Sigmoid colon (tissue), 4 donors: ENCODE data around the gene IFIT1B.

Experiments used
- POLR2A ChIP-seq, 2 donors: fragments of 450-650 bp; IDR thresholded peaks; one replicate each; pipeline ENCODE4 v1.6.1; 2016; ENCODE audit warnings: antibody characterized with exemption in 2 of 2, mild to moderate bottlenecking in 2 of 2, moderate library complexity in 2 of 2
- POLR2AphosphoS5 ChIP-seq, 4 donors: sonication (generic); formaldehyde crosslinking; IDR thresholded peaks; one replicate each; pipeline ENCODE4 v1.6.1; 2017; ENCODE audit warnings: antibody characterized with exemption in 4 of 4

DNA sequence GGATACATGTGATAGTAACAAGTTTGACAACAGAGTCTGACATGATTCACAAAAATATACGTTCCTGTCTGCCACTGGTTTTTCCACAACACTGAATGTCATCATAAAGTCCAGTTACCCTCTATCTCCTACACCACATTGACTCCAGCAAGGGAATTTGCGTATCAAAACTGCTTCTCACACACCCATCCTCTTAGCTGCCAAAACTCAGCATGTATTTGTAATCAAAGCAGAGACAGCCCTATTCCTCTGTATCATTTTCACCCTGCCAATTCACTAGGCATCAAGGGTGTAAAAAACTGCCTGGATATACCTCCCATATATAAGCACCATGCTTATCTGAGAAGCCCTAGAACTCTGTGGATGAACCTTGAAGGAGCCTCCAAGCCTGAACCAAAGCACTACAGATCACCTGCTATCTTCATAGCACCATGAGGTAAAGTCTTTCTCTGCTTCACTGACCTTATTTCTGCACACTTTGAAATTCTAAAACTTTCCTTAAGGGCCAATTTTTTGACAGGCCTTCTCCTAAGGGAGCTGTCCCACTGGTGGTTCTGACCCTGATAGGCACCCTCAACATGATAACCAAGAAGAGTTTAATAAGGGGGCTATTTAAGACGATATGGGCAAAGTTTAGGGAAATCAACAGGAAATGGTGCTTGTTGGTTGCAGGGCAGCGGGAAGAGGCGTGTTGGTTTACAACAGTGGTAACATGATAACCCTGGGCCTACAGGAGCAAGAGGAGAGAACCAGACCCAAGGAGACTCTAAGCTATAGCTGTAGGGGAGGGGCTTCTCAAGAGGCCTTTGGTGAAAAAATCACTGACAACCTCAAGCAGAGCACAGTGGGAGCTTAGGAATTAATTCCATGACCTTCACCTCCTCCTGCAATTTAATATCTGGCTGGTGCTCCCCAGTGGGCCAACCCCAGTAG is at the start of gene IFIT1B:
- TF ChIP-seq POLR2A (IDR thresholded peaks at IDR 0.05) = no peak
- no peak for TF ChIP-seq POLR2AphosphoS5 (IDR thresholded peaks at IDR 0.05)
